ENCODE data around the gene CATSPERZ. TPM values are rescaled to one million over a fixed set of nuclear protein-coding genes. Genes with fewer than 3 reads are reported as not detected.

The CATSPERZ gene
- total and polyA plus RNA-seq, 2 experiments from 2014 or later, result 0.46 TPM; not detected in 1

DNA sequence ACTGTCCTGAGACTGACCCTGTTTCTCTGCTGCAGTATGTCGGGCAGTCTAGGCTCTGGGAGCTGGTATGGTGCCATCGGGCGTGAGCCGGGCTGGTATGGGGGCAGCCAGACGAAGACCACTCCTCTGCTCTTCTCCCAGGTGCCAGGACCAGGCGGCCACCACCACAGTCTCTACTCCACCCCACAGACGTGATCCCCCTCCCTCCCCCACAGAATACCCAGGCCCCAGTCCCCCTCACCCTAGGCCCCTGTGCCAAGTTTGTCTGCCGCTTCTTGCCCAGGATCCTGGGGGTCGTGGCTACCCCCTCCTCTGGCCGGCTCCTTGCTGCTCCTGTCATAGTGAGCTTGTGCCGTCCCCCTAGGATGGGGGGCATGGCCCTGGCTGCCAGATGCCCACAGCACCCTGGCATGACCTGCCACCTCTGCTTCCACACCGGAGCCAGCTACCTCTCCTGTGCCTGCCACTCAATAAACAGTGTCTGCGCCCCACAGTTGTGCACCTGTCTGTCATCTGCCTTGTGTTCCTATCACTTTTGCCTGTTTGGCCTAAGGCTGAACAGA is 11.1 kb upstream of the CATSPERZ start:
- WGBS (ENCODE audit: low lambda C conversion rate, missing lambda C conversion rate), result 89% methylated on average over 12 of the region's 13 CpGs
- Histone ChIP-seq H3K4me3 (no peak overlapping the region), H3K9me3 (ENCODE audit: low read depth) (no peaks in the 10 kb centered on the region), H3K27me3 (peaks cover 46% of the 10 kb centered on the region), H3K4me2 (no peak overlapping the region), H3K36me3 (replicated peaks; ENCODE audit: insufficient read depth, low read depth) (no peaks in the 10 kb centered on the region), H3K79me2 (no peaks in the 10 kb centered on the region), H2AFZ (no peak overlapping the region), H3K9me2 (replicated peaks; ENCODE audit: insufficient read depth) (no peaks in the 10 kb centered on the region), H3K4me1 (ENCODE audit: insufficient read depth) (peaks cover 10% of the 10 kb centered on the region), H4K20me1 (ENCODE audit: insufficient read depth, poor library complexity, severe bottlenecking) (no peaks in the 10 kb centered on the region), H3K27ac (no peak overlapping the region)
- TF ChIP-seq, protein P1, sequence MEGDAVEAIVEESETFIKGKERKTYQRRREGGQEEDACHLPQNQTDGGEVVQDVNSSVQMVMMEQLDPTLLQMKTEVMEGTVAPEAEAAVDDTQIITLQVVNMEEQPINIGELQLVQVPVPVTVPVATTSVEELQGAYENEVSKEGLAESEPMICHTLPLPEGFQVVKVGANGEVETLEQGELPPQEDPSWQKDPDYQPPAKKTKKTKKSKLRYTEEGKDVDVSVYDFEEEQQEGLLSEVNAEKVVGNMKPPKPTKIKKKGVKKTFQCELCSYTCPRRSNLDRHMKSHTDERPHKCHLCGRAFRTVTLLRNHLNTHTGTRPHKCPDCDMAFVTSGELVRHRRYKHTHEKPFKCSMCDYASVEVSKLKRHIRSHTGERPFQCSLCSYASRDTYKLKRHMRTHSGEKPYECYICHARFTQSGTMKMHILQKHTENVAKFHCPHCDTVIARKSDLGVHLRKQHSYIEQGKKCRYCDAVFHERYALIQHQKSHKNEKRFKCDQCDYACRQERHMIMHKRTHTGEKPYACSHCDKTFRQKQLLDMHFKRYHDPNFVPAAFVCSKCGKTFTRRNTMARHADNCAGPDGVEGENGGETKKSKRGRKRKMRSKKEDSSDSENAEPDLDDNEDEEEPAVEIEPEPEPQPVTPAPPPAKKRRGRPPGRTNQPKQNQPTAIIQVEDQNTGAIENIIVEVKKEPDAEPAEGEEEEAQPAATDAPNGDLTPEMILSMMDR (IDR thresholded peaks at IDR 0.05; ENCODE audit: poor library complexity), result no peak
- TF ChIP-seq EZH2 (IDR thresholded peaks at IDR 0.05; ENCODE audit: borderline replicate concordance) (no peak), EZH2phosphoT487 (IDR thresholded peaks at IDR 0.05; ENCODE audit: low read depth, severe bottlenecking, unreplicated experiment) (no peak)
- DNase-seq (ENCODE audit: low spot score), result no peak

DNA sequence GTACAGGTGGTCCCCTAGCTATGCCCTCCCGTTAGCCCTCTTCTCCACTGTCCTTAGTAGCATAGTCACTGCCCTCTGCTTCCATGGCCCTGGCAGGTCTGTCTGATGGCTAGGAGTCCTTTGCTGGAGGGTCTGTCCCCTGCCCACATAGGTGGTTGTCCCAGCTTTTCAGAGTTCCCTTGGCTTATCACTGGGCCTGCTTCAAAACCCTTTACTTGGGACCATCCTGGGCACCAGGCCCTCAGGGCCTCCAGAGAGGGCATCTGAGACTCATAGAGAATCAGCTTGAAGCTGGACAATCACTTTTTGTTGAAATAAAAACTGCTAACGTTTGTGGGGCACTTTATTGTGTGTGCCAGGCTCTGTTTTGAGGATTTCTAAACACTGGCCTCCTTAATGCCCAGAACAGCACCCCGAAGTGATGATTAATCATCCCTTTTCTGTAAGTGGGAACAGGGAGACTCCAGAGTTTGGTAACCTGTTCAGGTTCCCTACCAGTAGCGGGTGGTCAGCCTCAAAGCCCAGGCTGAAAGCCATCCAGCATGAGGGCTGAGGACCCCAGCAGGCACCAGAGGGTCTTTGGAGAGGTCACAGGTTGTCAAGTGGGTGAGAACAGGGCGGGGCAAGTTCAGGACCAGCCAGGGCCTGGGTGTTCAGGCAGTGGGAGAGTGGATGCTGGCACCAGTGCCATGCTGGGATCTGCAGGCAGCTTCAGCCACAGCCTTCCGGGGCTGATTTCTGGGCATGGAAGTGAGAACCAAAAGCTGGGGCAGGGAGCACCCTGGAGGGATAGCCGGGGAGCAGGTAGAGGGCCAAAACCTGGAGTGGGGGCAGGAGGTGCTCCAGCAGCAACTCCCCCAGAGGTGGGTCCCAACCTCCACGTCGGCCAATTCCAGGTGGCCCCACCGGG is 9.6 kb upstream of the CATSPERZ start:
- H3K4me2 ChIP-seq, result peak overlapping the region; percentile 89
- no peaks in the 10 kb centered on the region for H3K9me2 ChIP-seq (replicated peaks; ENCODE audit: insufficient read depth)
- no peaks in the 10 kb centered on the region for H4K20me1 ChIP-seq (ENCODE audit: insufficient read depth, poor library complexity, severe bottlenecking)
- peaks cover 59% of the 10 kb centered on the region for H3K27me3 ChIP-seq
- H3K79me2 ChIP-seq, result no peaks in the 10 kb centered on the region
- DNase-seq (ENCODE audit: low spot score), result no peak
- no peak overlapping the region for H2AFZ ChIP-seq
- TF ChIP-seq EZH2 (IDR thresholded peaks at IDR 0.05; ENCODE audit: borderline replicate concordance) (no peak), EZH2phosphoT487 (IDR thresholded peaks at IDR 0.05; ENCODE audit: low read depth, severe bottlenecking, unreplicated experiment) (no peak)
- TF ChIP-seq, protein P1 (IDR thresholded peaks at IDR 0.05; ENCODE audit: poor library complexity), result no peak
- H3K36me3 ChIP-seq (replicated peaks; ENCODE audit: insufficient read depth, low read depth), result no peaks in the 10 kb centered on the region
- no peaks in the 10 kb centered on the region for H3K9me3 ChIP-seq (ENCODE audit: low read depth)
- 47% methylated on average over 10 of the region's 10 CpGs for WGBS (ENCODE audit: low lambda C conversion rate, missing lambda C conversion rate)
- no peak overlapping the region for H3K27ac ChIP-seq
- H3K4me3 ChIP-seq, result no peak overlapping the region
- peaks cover 10% of the 10 kb centered on the region for H3K4me1 ChIP-seq (ENCODE audit: insufficient read depth)

DNA sequence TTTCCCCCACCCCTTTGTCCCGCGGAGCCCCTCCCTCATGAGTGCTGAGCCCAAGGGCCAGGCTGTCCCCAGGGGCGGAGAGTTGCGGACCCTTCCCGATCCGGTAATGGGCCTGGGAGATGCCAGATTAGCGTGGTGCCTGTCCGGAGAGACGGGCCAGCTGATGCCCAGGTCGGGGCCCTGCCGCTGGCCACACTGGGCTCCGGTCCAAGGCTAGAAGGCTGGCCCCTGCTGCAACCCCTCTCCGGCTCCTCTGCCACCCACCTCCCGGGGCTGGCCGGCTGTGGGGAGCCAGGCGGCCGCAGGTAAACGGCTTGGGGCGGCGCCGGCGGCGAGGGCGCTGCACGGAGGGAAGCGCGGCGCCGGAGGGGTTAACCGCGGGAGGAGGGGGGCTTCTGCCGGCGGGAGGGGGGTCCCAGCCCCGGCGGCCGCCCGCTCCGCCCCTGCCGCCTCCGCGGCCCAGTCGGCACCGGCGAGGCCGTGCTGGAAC is 8.9 kb upstream of the CATSPERZ start, which contains the start of gene KCNK4:
Gene KCNK4, plus strand, starts transcription at position 41 of the 490 bp plus-strand sequence. CDS start 1,717 bp downstream, outside the sequence.
- peaks cover 66% of the 10 kb centered on the region for H3K27me3 ChIP-seq

More for the DNA sequence above, 8.9 kb upstream of the CATSPERZ start, which contains the start of gene KCNK4:
- Histone ChIP-seq H3K27ac (no peak within 1 kb of the TSS), H3K36me3 (replicated peaks; ENCODE audit: insufficient read depth, low read depth) (no peaks in the 10 kb centered on the region), H2AFZ (no peak within 1 kb of the TSS), H3K4me1 (ENCODE audit: insufficient read depth) (peaks cover 6% of the 10 kb centered on the region), H3K79me2 (no peaks in the 10 kb centered on the region), H3K9me3 (ENCODE audit: low read depth) (no peaks in the 10 kb centered on the region), H4K20me1 (ENCODE audit: insufficient read depth, poor library complexity, severe bottlenecking) (no peaks in the 10 kb centered on the region), H3K9me2 (replicated peaks; ENCODE audit: insufficient read depth) (no peaks in the 10 kb centered on the region), H3K4me3 (peak within 1 kb of the TSS; percentile 23), H3K4me2 (peak within 1 kb of the TSS; percentile 89)
- WGBS (ENCODE audit: low lambda C conversion rate, missing lambda C conversion rate), result 4% methylated on average over 22 of the region's 45 CpGs
- TF ChIP-seq EZH2phosphoT487 (IDR thresholded peaks at IDR 0.05; ENCODE audit: low read depth, severe bottlenecking, unreplicated experiment) (no peak), EZH2 (IDR thresholded peaks at IDR 0.05; ENCODE audit: borderline replicate concordance) (peak; percentile 67)
- TF ChIP-seq, protein P1 (IDR thresholded peaks at IDR 0.05; ENCODE audit: poor library complexity), result no peak
- DNase-seq (ENCODE audit: low spot score), result no peak

All from hepatocyte (in vitro differentiated cells).